Measurements from ENCODE around the gene MKKS. TPM values are rescaled to one million over a fixed set of nuclear protein-coding genes. Genes with fewer than 3 reads are reported as not detected.
A peak's percentile ranks its signal among the peaks of the same experiment; 100 is the strongest.

MKKS gene
- total and polyA plus RNA-seq, 9 of the 15 experiments (the other 6 are each of a cell fraction or from before 2014, with no cell fraction given) = 6.8 to 26.8 (median 12.0) TPM

DNA sequence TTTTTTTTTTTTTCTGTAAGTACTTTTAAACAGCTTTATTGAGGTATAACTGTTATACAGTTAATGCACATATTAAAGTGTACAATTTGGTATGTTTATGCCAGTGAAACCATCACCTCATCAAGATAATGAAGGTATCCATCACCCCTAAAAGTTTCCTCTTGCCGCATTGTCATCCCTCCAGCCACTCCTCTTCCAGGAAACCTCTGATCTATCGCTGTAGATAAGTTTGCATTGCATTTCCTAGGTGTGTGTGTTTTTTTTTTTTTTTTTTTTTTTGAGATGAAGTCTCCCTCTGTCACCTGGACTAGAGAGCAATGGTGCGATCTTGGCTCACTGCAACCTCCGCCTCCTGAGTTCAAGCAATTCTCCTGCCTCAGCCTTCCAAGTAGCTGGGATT is 4.2 kb upstream of the MKKS start (continued):
- TF ChIP-seq, protein P1, sequence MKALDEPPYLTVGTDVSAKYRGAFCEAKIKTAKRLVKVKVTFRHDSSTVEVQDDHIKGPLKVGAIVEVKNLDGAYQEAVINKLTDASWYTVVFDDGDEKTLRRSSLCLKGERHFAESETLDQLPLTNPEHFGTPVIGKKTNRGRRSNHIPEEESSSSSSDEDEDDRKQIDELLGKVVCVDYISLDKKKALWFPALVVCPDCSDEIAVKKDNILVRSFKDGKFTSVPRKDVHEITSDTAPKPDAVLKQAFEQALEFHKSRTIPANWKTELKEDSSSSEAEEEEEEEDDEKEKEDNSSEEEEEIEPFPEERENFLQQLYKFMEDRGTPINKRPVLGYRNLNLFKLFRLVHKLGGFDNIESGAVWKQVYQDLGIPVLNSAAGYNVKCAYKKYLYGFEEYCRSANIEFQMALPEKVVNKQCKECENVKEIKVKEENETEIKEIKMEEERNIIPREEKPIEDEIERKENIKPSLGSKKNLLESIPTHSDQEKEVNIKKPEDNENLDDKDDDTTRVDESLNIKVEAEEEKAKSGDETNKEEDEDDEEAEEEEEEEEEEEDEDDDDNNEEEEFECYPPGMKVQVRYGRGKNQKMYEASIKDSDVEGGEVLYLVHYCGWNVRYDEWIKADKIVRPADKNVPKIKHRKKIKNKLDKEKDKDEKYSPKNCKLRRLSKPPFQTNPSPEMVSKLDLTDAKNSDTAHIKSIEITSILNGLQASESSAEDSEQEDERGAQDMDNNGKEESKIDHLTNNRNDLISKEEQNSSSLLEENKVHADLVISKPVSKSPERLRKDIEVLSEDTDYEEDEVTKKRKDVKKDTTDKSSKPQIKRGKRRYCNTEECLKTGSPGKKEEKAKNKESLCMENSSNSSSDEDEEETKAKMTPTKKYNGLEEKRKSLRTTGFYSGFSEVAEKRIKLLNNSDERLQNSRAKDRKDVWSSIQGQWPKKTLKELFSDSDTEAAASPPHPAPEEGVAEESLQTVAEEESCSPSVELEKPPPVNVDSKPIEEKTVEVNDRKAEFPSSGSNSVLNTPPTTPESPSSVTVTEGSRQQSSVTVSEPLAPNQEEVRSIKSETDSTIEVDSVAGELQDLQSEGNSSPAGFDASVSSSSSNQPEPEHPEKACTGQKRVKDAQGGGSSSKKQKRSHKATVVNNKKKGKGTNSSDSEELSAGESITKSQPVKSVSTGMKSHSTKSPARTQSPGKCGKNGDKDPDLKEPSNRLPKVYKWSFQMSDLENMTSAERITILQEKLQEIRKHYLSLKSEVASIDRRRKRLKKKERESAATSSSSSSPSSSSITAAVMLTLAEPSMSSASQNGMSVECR (CRISPR knock-in tag; IDR thresholded peaks at IDR 0.05) = no peak
- TF ChIP-seq SMARCE1 (IDR thresholded peaks at IDR 0.05) = 0 out of 2 replicates have a peak, but pooled peaks have one; percentile 13
- TF ChIP-seq, protein P2, sequence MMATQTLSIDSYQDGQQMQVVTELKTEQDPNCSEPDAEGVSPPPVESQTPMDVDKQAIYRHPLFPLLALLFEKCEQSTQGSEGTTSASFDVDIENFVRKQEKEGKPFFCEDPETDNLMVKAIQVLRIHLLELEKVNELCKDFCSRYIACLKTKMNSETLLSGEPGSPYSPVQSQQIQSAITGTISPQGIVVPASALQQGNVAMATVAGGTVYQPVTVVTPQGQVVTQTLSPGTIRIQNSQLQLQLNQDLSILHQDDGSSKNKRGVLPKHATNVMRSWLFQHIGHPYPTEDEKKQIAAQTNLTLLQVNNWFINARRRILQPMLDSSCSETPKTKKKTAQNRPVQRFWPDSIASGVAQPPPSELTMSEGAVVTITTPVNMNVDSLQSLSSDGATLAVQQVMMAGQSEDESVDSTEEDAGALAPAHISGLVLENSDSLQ (IDR thresholded peaks at IDR 0.05) = peak; percentile 28; the same call in 1 of the 2 replicates
- no peak for TF ChIP-seq KLF13 (tag; IDR thresholded peaks at IDR 0.05; ENCODE audit: borderline replicate concordance, low read depth)
- TF ChIP-seq, protein P3, sequence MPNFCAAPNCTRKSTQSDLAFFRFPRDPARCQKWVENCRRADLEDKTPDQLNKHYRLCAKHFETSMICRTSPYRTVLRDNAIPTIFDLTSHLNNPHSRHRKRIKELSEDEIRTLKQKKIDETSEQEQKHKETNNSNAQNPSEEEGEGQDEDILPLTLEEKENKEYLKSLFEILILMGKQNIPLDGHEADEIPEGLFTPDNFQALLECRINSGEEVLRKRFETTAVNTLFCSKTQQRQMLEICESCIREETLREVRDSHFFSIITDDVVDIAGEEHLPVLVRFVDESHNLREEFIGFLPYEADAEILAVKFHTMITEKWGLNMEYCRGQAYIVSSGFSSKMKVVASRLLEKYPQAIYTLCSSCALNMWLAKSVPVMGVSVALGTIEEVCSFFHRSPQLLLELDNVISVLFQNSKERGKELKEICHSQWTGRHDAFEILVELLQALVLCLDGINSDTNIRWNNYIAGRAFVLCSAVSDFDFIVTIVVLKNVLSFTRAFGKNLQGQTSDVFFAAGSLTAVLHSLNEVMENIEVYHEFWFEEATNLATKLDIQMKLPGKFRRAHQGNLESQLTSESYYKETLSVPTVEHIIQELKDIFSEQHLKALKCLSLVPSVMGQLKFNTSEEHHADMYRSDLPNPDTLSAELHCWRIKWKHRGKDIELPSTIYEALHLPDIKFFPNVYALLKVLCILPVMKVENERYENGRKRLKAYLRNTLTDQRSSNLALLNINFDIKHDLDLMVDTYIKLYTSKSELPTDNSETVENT (CRISPR knock-in tag; IDR thresholded peaks at IDR 0.05) = no peak
- 0 out of 2 replicates have a peak, but pooled peaks have one; percentile 10 for TF ChIP-seq JUND (IDR thresholded peaks at IDR 0.05; ENCODE audit: borderline replicate concordance, low read depth, low read length)
- no peak; the same call in 2 of the 3 replicates for TF ChIP-seq JUND (tag; IDR thresholded peaks at IDR 0.05; ENCODE audit: borderline replicate concordance, low read depth, low read length)
- TF ChIP-seq HEY1 (CRISPR knock-in tag; IDR thresholded peaks at IDR 0.05; ENCODE audit: borderline replicate concordance) = no peak
- no peak for TF ChIP-seq EP400 (IDR thresholded peaks at IDR 0.05)
- TF ChIP-seq, protein P4, sequence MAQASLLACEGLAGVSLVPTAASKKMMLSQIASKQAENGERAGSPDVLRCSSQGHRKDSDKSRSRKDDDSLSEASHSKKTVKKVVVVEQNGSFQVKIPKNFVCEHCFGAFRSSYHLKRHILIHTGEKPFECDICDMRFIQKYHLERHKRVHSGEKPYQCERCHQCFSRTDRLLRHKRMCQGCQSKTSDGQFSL (CRISPR knock-in tag; IDR thresholded peaks at IDR 0.05) = no peak
- TF ChIP-seq, protein P4 (tag; IDR thresholded peaks at IDR 0.05) = no peak
- peak; percentile 61 for TF ChIP-seq SMARCA4 (IDR thresholded peaks at IDR 0.05)
- TF ChIP-seq, protein P5, sequence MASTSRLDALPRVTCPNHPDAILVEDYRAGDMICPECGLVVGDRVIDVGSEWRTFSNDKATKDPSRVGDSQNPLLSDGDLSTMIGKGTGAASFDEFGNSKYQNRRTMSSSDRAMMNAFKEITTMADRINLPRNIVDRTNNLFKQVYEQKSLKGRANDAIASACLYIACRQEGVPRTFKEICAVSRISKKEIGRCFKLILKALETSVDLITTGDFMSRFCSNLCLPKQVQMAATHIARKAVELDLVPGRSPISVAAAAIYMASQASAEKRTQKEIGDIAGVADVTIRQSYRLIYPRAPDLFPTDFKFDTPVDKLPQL (IDR thresholded peaks at IDR 0.05; ENCODE audit: extremely low read depth, insufficient read length) = no peak
- TF ChIP-seq RFX1 (IDR thresholded peaks at IDR 0.05) = no peak
- TF ChIP-seq NCOR1 (IDR thresholded peaks at IDR 0.05) = no peak
- no peak for TF ChIP-seq SMARCA5 (IDR thresholded peaks at IDR 0.05)
- no peak for TF ChIP-seq BCOR (IDR thresholded peaks at IDR 0.05)
- TF ChIP-seq, protein P6, sequence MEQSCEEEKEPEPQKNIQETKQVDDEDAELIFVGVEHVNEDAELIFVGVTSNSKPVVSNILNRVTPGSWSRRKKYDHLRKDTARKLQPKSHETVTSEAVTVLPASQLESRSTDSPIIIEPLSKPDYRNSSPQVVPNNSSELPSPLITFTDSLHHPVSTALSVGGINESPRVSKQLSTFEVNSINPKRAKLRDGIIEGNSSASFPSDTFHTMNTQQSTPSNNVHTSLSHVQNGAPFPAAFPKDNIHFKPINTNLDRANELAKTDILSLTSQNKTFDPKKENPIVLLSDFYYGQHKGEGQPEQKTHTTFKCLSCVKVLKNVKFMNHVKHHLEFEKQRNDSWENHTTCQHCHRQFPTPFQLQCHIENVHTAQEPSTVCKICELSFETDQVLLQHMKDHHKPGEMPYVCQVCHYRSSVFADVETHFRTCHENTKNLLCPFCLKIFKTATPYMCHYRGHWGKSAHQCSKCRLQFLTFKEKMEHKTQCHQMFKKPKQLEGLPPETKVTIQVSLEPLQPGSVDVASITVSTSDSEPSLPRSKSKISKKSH (CRISPR knock-in tag; IDR thresholded peaks at IDR 0.05) = no peak
